WTC11 (cell line): ENCODE data around the gene STK17A. TPM values are rescaled to one million over a fixed set of nuclear protein-coding genes. Genes with fewer than 3 reads are reported as not detected.

Experiments
- ATAC-seq: fragments of 200-7000 bp; cut with Tn5 transposase; 2 replicates; pipeline ENCODE4 v1.10.0; 2021; ENCODE audit warnings: mild to moderate bottlenecking, moderate library complexity
- CTCF ChIA-PET: fragments of 300-600 bp; sonication (Branson Sonifier 250); formaldehyde crosslinking; loops from one replicate; lab custom pipeline; 2021; ENCODE audit warnings: antibody characterized with exemption; lab: Charles Lee
- POLR2A ChIA-PET: fragments of 350-600 bp; sonication (Branson Sonifier 250); formaldehyde crosslinking; loops from one replicate; lab custom pipeline; 2021; ENCODE audit warnings: antibody characterized with exemption; lab: Charles Lee
- DNase-seq: peaks from one replicate; pipeline ENCODE4 v3.0.0; 2021; ENCODE audit warnings: low spot score
- H3K27ac Mint-ChIP-seq: 2 replicates; pipeline ENCODE4 v1.8.0; 2021; ENCODE audit warnings: mixed read lengths
- H3K27me3 Mint-ChIP-seq: 2 replicates; pipeline ENCODE4 v1.8.0; 2021; ENCODE audit warnings: low read depth, mild to moderate bottlenecking, moderate library complexity, mixed read lengths
- H3K36me3 Mint-ChIP-seq: 2 replicates; pipeline ENCODE4 v1.8.0; 2021; ENCODE audit warnings: mixed read lengths
- H3K4me1 Mint-ChIP-seq: 2 replicates; pipeline ENCODE4 v1.8.0; 2022; ENCODE audit warnings: mixed read lengths
- H3K4me3 Mint-ChIP-seq: 2 replicates; pipeline ENCODE4 v1.8.0; 2021; ENCODE audit warnings: mild to moderate bottlenecking, moderate library complexity, mixed read lengths
- H3K9me3 Mint-ChIP-seq: 2 replicates; pipeline ENCODE4 v1.8.0; 2021; ENCODE audit warnings: mixed read lengths
- AFF4 ChIP-seq: sonication (generic); formaldehyde crosslinking; IDR thresholded peaks from 2 replicates; pipeline ENCODE4 v1.8.1; 2023; ENCODE audit warnings: mild to moderate bottlenecking, missing genetic modification reagents, borderline replicate concordance
- ARID4B ChIP-seq: sonication (generic); formaldehyde crosslinking; IDR thresholded peaks from 2 replicates; pipeline ENCODE4 v1.8.0; 2023; ENCODE audit warnings: missing genetic modification reagents, mild to moderate bottlenecking, borderline replicate concordance
- CDX4 ChIP-seq: fragments of 250-450 bp; sonication (Bioruptor Pico); IDR thresholded peaks from 2 replicates; pipeline ENCODE4 v1.9.0; 2021; ENCODE audit warnings: moderate library complexity, mild to moderate bottlenecking, inconsistent platforms, borderline replicate concordance
- E2F4 ChIP-seq: sonication (generic); formaldehyde crosslinking; IDR thresholded peaks from 2 replicates; pipeline ENCODE4 v1.8.1; 2022; ENCODE audit warnings: low read depth, mild to moderate bottlenecking, moderate library complexity, missing genetic modification reagents, borderline replicate concordance
- E2F5 ChIP-seq: sonication (generic); formaldehyde crosslinking; IDR thresholded peaks from 2 replicates; pipeline ENCODE4 v1.8.1; 2022; ENCODE audit warnings: mild to moderate bottlenecking, moderate library complexity, missing genetic modification reagents
- ESRRA ChIP-seq: sonication (generic); formaldehyde crosslinking; IDR thresholded peaks from 2 replicates; pipeline ENCODE4 v1.8.1; 2022; ENCODE audit warnings: mild to moderate bottlenecking, missing genetic modification reagents, borderline replicate concordance
- FOXJ3 ChIP-seq: sonication (generic); formaldehyde crosslinking; IDR thresholded peaks from 2 replicates; pipeline ENCODE4 v1.9.0; 2021; ENCODE audit warnings: missing genetic modification reagents, mild to moderate bottlenecking, borderline replicate concordance
- FOXP4 ChIP-seq: sonication (generic); formaldehyde crosslinking; IDR thresholded peaks from 2 replicates; pipeline ENCODE4 v1.8.0; 2022; ENCODE audit warnings: mild to moderate bottlenecking, missing genetic modification reagents
- KAT7 ChIP-seq: sonication (generic); formaldehyde crosslinking; IDR thresholded peaks from 2 replicates; pipeline ENCODE4 v1.8.1; 2023; ENCODE audit warnings: missing genetic modification reagents, mild to moderate bottlenecking, borderline replicate concordance
- MYBL2 ChIP-seq: sonication (generic); formaldehyde crosslinking; IDR thresholded peaks from 2 replicates; pipeline ENCODE4 v1.8.1; 2023; ENCODE audit warnings: mild to moderate bottlenecking, moderate library complexity, missing genetic modification reagents
- NFATC4 ChIP-seq: fragments of 250-450 bp; sonication (Bioruptor Pico); IDR thresholded peaks from 2 replicates; pipeline ENCODE4 v1.9.0; 2021; ENCODE audit warnings: mild to moderate bottlenecking
- OVOL2 ChIP-seq: fragments of 250-450 bp; sonication (Bioruptor Pico); IDR thresholded peaks from 2 replicates; pipeline ENCODE4 v1.9.0; 2021; ENCODE audit warnings: mild to moderate bottlenecking, borderline replicate concordance
- SMAD3 ChIP-seq: sonication (generic); formaldehyde crosslinking; IDR thresholded peaks from 2 replicates; pipeline ENCODE4 v1.8.0; 2022; ENCODE audit warnings: missing genetic modification reagents, mild to moderate bottlenecking, borderline replicate concordance
- STAT6 ChIP-seq: sonication (generic); formaldehyde crosslinking; conservative IDR thresholded peaks from 2 replicates; pipeline ENCODE4 v1.8.1; 2023; ENCODE audit warnings: mild to moderate bottlenecking, low read depth, missing genetic modification reagents, moderate library complexity
- TCF7 ChIP-seq: sonication (generic); formaldehyde crosslinking; IDR thresholded peaks from 2 replicates; pipeline ENCODE4 v1.8.0; 2022; ENCODE audit warnings: mild to moderate bottlenecking, low read depth, missing genetic modification reagents, moderate library complexity
- ZMAT4 ChIP-seq: fragments of 250-450 bp; sonication (Bioruptor Pico); IDR thresholded peaks from 2 replicates; pipeline ENCODE4 v1.9.0; 2021; ENCODE audit warnings: mild to moderate bottlenecking
- ZNF138 ChIP-seq: sonication (generic); formaldehyde crosslinking; conservative IDR thresholded peaks from 2 replicates; pipeline ENCODE4 v1.8.1; 2022; ENCODE audit warnings: mild to moderate bottlenecking, moderate library complexity, missing genetic modification reagents
- ZNF317 ChIP-seq: sonication (generic); formaldehyde crosslinking; IDR thresholded peaks from 2 replicates; pipeline ENCODE4 v1.8.1; 2023; ENCODE audit warnings: low read depth, mild to moderate bottlenecking, moderate library complexity, missing genetic modification reagents, borderline replicate concordance
- total RNA-seq: library from RNA; stranded (reverse); gene quantifications from 3 replicates; pipeline ENCODE4 v1.2.3, GENCODE V29; 2021

Gene STK17A
- total RNA-seq, 1 experiment from 2014 or later: 17.6 TPM

GRCh38 chr7:43535810-43536585 lies 46.9 kb upstream of the STK17A start (continued):
- TF ChIP-seq STAT6 (CRISPR knock-in tag) (no peak), FOXJ3 (CRISPR knock-in tag) (no peak), SMAD3 (CRISPR knock-in tag) (no peak), ZNF317 (no peak), MYBL2 (CRISPR knock-in tag) (no peak), ZNF138 (no peak), KAT7 (CRISPR knock-in tag) (no peak), OVOL2 (CRISPR knock-in tag) (no peak), E2F4 (CRISPR knock-in tag) (no peak), FOXP4 (CRISPR knock-in tag) (no peak), ARID4B (CRISPR knock-in tag) (no peak), ESRRA (CRISPR knock-in tag) (no peak)

- Mint-ChIP-seq H3K4me1 (peaks cover 11% of the 10 kb centered on the region), H3K9me3 (no peaks in the 10 kb centered on the region), H3K27me3 (no peaks in the 10 kb centered on the region; the same call in 1 of the 2 replicates), H3K4me3 (no peak overlapping the region), H3K27ac (no peak overlapping the region), H3K36me3 (no peaks in the 10 kb centered on the region)
- ChIA-PET CTCF (interaction anchor here (0.7 kb wide), 1 partner anchor 14 kb away, joined by 3 read pairs; no protein-coding TSS in a partner anchor), POLR2A (no interaction called here)
- no peak; the same call in 1 of the 2 replicates for ATAC-seq
- DNase-seq: no peak
- TF ChIP-seq TCF7 (no peak), AFF4 (CRISPR knock-in tag) (no peak), CDX4 (CRISPR knock-in tag) (no peak), E2F5 (CRISPR knock-in tag) (no peak), NFATC4 (CRISPR knock-in tag) (no peak), ZMAT4 (CRISPR knock-in tag) (no peak), KAT7 (CRISPR knock-in tag) (no peak)
Measured at GRCh38 chr7:43536773-43537172, 46.1 kb upstream of the STK17A start.
